HEK293 (cell line): ENCODE measurements around the gene ADCY1.

Source experiments
- CTCF ChIA-PET: fragments of 350-600 bp; formaldehyde crosslinking; extraction: SDS; loops from one replicate; lab custom pipeline; 2021; ENCODE audit warnings: antibody characterized with exemption; lab: Yijun Ruan, JAX
- POLR2A ChIA-PET: fragments of 300-600 bp; formaldehyde crosslinking; extraction: SDS; loops from one replicate; lab custom pipeline; 2020; ENCODE audit warnings: antibody characterized with exemption, inconsistent platforms; lab: Yijun Ruan, JAX
- H3K27ac ChIP-seq: fragments of 200-500 bp; sonication (Bioruptor generic); 2 replicates; pipeline ENCODE4 v1.5.1; 2014; ENCODE audit warnings: low read depth, low read length, control low read depth, inconsistent platforms; ENCODE audit errors: extremely low read depth
- H3K36me3 ChIP-seq, 2 experiments: fragments of 200-500 bp in 1 of 2; sonication (Bioruptor generic) in 1 of 2; 1 replicate in 1 of 2; 2 replicates in 1 of 2; pipeline ENCODE4 v1.5.1; 2014 to 2017; ENCODE audit warnings: inconsistent platforms in 2 of 2, low read length in 2 of 2; ENCODE audit not compliant: control insufficient read depth in 2 of 2, insufficient read depth in 1 of 2
- H3K4me1 ChIP-seq: fragments of 200-500 bp; sonication (Bioruptor generic); 2 replicates; pipeline ENCODE4 v1.5.1; 2014; ENCODE audit warnings: mild to moderate bottlenecking, low read length, inconsistent platforms; ENCODE audit not compliant: control insufficient read depth, insufficient read depth
- H3K4me3 ChIP-seq: 2 replicates; pipeline ENCODE4 v1.5.1; 2011; ENCODE audit warnings: low read depth, mild to moderate bottlenecking, control low read depth, low read length, moderate library complexity
- H3K9me3 ChIP-seq: fragments of 200-500 bp; sonication (Bioruptor generic); 2 replicates; pipeline ENCODE4 v1.5.1; 2014; ENCODE audit warnings: low read depth, low read length, inconsistent platforms; ENCODE audit not compliant: control insufficient read depth, insufficient read depth
- BCL6B ChIP-seq: fragments of 450-650 bp; formaldehyde crosslinking; IDR thresholded peaks from 2 replicates; pipeline ENCODE4 v1.5.1; 2017; ENCODE audit warnings: missing biosample characterization, missing genetic modification characterization
- GFI1B ChIP-seq: fragments of 450-650 bp; formaldehyde crosslinking; IDR thresholded peaks from 2 replicates; pipeline ENCODE4 v1.5.1; 2016; ENCODE audit warnings: missing biosample characterization, missing genetic modification characterization
- KLF1 ChIP-seq: fragments of 450-650 bp; formaldehyde crosslinking; IDR thresholded peaks from 2 replicates; pipeline ENCODE4 v1.5.1; 2016; ENCODE audit warnings: missing biosample characterization, missing genetic modification characterization
- KLF10 ChIP-seq: fragments of 450-650 bp; IDR thresholded peaks from 2 replicates; pipeline ENCODE4 v1.5.1; 2018; ENCODE audit warnings: missing biosample characterization, mild to moderate bottlenecking, missing genetic modification characterization
- KLF9 ChIP-seq: fragments of 450-650 bp; formaldehyde crosslinking; IDR thresholded peaks from 2 replicates; pipeline ENCODE4 v1.5.1; 2016; ENCODE audit warnings: missing biosample characterization, missing genetic modification characterization, low read depth
- MZF1 ChIP-seq: fragments of 450-650 bp; formaldehyde crosslinking; IDR thresholded peaks from 2 replicates; pipeline ENCODE4 v1.5.1; 2017; ENCODE audit warnings: missing biosample characterization, missing genetic modification characterization, borderline replicate concordance
- PRDM10 ChIP-seq: fragments of 450-650 bp; formaldehyde crosslinking; IDR thresholded peaks from 2 replicates; pipeline ENCODE4 v1.5.1; 2016; ENCODE audit warnings: missing biosample characterization, missing genetic modification characterization
- PRDM6 ChIP-seq: fragments of 450-650 bp; formaldehyde crosslinking; IDR thresholded peaks from 2 replicates; pipeline ENCODE4 v1.5.1; 2017; ENCODE audit warnings: missing biosample characterization, missing genetic modification characterization
- TSHZ1 ChIP-seq: fragments of 450-650 bp; formaldehyde crosslinking; IDR thresholded peaks from 2 replicates; pipeline ENCODE4 v1.5.1; 2016; ENCODE audit warnings: missing biosample characterization, missing genetic modification characterization, borderline replicate concordance
- ZBTB26 ChIP-seq: fragments of 450-650 bp; formaldehyde crosslinking; optimal IDR thresholded peaks from 2 replicates; pipeline ENCODE3; 2016; ENCODE audit warnings: missing biosample characterization, mild to moderate bottlenecking, missing genetic modification characterization
- ZNF202 ChIP-seq: fragments of 450-650 bp; formaldehyde crosslinking; IDR thresholded peaks from 2 replicates; pipeline ENCODE4 v1.5.1; 2016; ENCODE audit warnings: missing biosample characterization, missing genetic modification characterization, borderline replicate concordance
- ZNF221 ChIP-seq: fragments of 450-650 bp; formaldehyde crosslinking; IDR thresholded peaks from 2 replicates; pipeline ENCODE4 v1.5.1; 2017; ENCODE audit warnings: missing biosample characterization, missing genetic modification characterization, borderline replicate concordance
- ZNF416 ChIP-seq: fragments of 450-650 bp; formaldehyde crosslinking; IDR thresholded peaks from 2 replicates; pipeline ENCODE4 v1.5.1; 2016; ENCODE audit warnings: missing biosample characterization, missing genetic modification characterization
- ZNF449 ChIP-seq: fragments of 450-650 bp; formaldehyde crosslinking; IDR thresholded peaks from 2 replicates; pipeline ENCODE4 v1.5.1; 2017; ENCODE audit warnings: missing biosample characterization, mild to moderate bottlenecking, missing genetic modification characterization, moderate library complexity
- ZNF488 ChIP-seq: fragments of 450-650 bp; formaldehyde crosslinking; IDR thresholded peaks from 2 replicates; pipeline ENCODE4 v1.5.1; 2016; ENCODE audit warnings: missing biosample characterization, missing genetic modification characterization
- ZNF560 ChIP-seq: fragments of 450-650 bp; formaldehyde crosslinking; IDR thresholded peaks from 2 replicates; pipeline ENCODE4 v1.5.1; 2017; ENCODE audit warnings: missing biosample characterization, missing genetic modification characterization, borderline replicate concordance
- ZNF76 ChIP-seq: fragments of 450-650 bp; formaldehyde crosslinking; IDR thresholded peaks from 2 replicates; pipeline ENCODE4; 2016; ENCODE audit warnings: low read depth, missing biosample characterization, missing genetic modification characterization, borderline replicate concordance
- ZSCAN30 ChIP-seq: fragments of 450-650 bp; IDR thresholded peaks from 2 replicates; pipeline ENCODE4 v1.5.1; 2018; ENCODE audit warnings: missing biosample characterization, mild to moderate bottlenecking, missing genetic modification characterization, moderate library complexity

Gene ADCY1

GRCh38 chr7:45583296-45583695, 9.1 kb downstream of the ADCY1 start (continued):
- no peak for TF ChIP-seq TSHZ1 (tag by site-specific recombination)
- no peak for TF ChIP-seq KLF1 (tag by site-specific recombination)
- TF ChIP-seq GFI1B, result no peak
- no peak for TF ChIP-seq ZNF449 (tag by site-specific recombination)

GRCh38 chr7:45584261-45585210, 10.4 kb downstream of the ADCY1 start:
- H3K4me1 ChIP-seq, result no peaks in the 10 kb centered on the region
- H3K4me3 ChIP-seq, result no peak overlapping the region
- H3K36me3 ChIP-seq, result no peaks in the 10 kb centered on the region
- no peaks in the 10 kb centered on the region for H3K9me3 ChIP-seq
- ChIA-PET CTCF (no interaction called here), POLR2A (no interaction called here)
- H3K27ac ChIP-seq, result no peak overlapping the region
- TF ChIP-seq GFI1B, result no peak
- no peak for TF ChIP-seq BCL6B
- TF ChIP-seq MZF1 (tag by site-specific recombination), result no peak
- TF ChIP-seq PRDM10 (tag by site-specific recombination), result no peak
- TF ChIP-seq PRDM6 (tag by site-specific recombination), result no peak
- no peak for TF ChIP-seq ZSCAN30 (tag by site-specific recombination)
- no peak for TF ChIP-seq ZNF221 (tag by site-specific recombination)
- no peak for TF ChIP-seq ZNF488 (tag by site-specific recombination)
- no peak for TF ChIP-seq ZNF76 (tag by site-specific recombination)
- no peak for TF ChIP-seq KLF9 (tag by site-specific recombination)
- no peak for TF ChIP-seq ZBTB26 (tag by site-specific recombination)
- no peak for TF ChIP-seq ZNF416 (tag by site-specific recombination)
- TF ChIP-seq ZNF202 (tag by site-specific recombination), result no peak
- TF ChIP-seq KLF10, result no peak
- no peak for TF ChIP-seq ZNF560 (tag by site-specific recombination)
